NB4 (cell line): ENCODE data around the gene TSPAN10.

Experiments used
- CTCF ChIP-seq: IDR thresholded peaks from one replicate; pipeline ENCODE4 v1.5.1; 2012; ENCODE audit warnings: low read depth, low read length
- MAX ChIP-seq: IDR thresholded peaks from 2 replicates; pipeline ENCODE4 v1.6.1; 2011; ENCODE audit warnings: low read depth, low read length
- MYC ChIP-seq: IDR thresholded peaks from 2 replicates; pipeline ENCODE4 v1.6.1; 2011; ENCODE audit warnings: low read depth, low read length
- POLR2A ChIP-seq: IDR thresholded peaks from 2 replicates; pipeline ENCODE4 v1.6.1; 2011; ENCODE audit warnings: mild to moderate bottlenecking; ENCODE audit not compliant: insufficient read length; ENCODE audit errors: extremely low read depth

GRCh38 chr17:81651692-81652091 lies 14.7 kb downstream of the TSPAN10 start:
- TF ChIP-seq CTCF (no peak), MAX (no peak), POLR2A (no peak), MYC (no peak)
